GM21786 (cell line): Measurements from ENCODE around the gene CDKN2C.
A peak's percentile ranks its signal among the peaks of the same experiment; 100 is the strongest.
"Not testable (repeated sequence)": the region's sequence is repeated elsewhere in the genome, so short reads cannot be mapped to it uniquely, and the experiment has no call there.

Experiments
- ATAC-seq: cut with Tn5 transposase; IDR thresholded peaks from one replicate; pipeline ENCODE4 v1.9.1; 2021; ENCODE audit not compliant: unreplicated experiment

Gene CDKN2C

GRCh38 chr1:50969611-50970508 is at the start of gene CDKN2C:
TSS of gene CDKN2C (plus strand) at chr1:50970245. CDS start at chr1:50970369, 124 bp downstream.
- peak; percentile 24 for ATAC-seq

GRCh38 chr1:50920409-50920808 is 49.6 kb upstream of the CDKN2C start:
- no peak for ATAC-seq

GRCh38 chr1:50921029-50921428 is 49.0 kb upstream of the CDKN2C start:
- ATAC-seq, result no peak

GRCh38 chr1:50923564-50923963 is 46.5 kb upstream of the CDKN2C start:
- no peak for ATAC-seq

GRCh38 chr1:50929376-50929958 is 40.6 kb upstream of the CDKN2C start:
- no peak for ATAC-seq

- peak; percentile 82 for ATAC-seq
Measured at GRCh38 chr1:50930193-50930592, 39.9 kb upstream of the CDKN2C start.

- no peak for ATAC-seq
Measured at GRCh38 chr1:50930965-50931737, 38.9 kb upstream of the CDKN2C start.

- ATAC-seq, result not testable (repeated sequence)
Measured at GRCh38 chr1:50932043-50932442, 38.0 kb upstream of the CDKN2C start.

GRCh38 chr1:50933770-50934169 is 36.3 kb upstream of the CDKN2C start:
- ATAC-seq, result not testable (repeated sequence)

- ATAC-seq, result no peak
Measured at GRCh38 chr1:50934838-50935237, 35.2 kb upstream of the CDKN2C start.

- ATAC-seq, result not testable (repeated sequence)
Measured at GRCh38 chr1:50935276-50935675, 34.8 kb upstream of the CDKN2C start.

- no peak for ATAC-seq
Measured at GRCh38 chr1:50936321-50936720, 33.7 kb upstream of the CDKN2C start.

GRCh38 chr1:50940291-50940690 is 29.8 kb upstream of the CDKN2C start:
- ATAC-seq, result no peak

- ATAC-seq, result no peak
Measured at GRCh38 chr1:50942334-50942733, 27.7 kb upstream of the CDKN2C start.

GRCh38 chr1:50949286-50949982 is 20.6 kb upstream of the CDKN2C start:
- no peak for ATAC-seq

- no peak for ATAC-seq
Measured at GRCh38 chr1:50950396-50950795, 19.6 kb upstream of the CDKN2C start.

GRCh38 chr1:50952566-50952965 is 17.5 kb upstream of the CDKN2C start:
- ATAC-seq, result not testable (repeated sequence)

- no peak for ATAC-seq
Measured at GRCh38 chr1:50955116-50955515, 14.9 kb upstream of the CDKN2C start.

- no peak for ATAC-seq
Measured at GRCh38 chr1:50959303-50959912, 10.6 kb upstream of the CDKN2C start.
